K562 (cell line): ENCODE data around the gene KRTAP20-2. TPM values are rescaled to one million over a fixed set of nuclear protein-coding genes. Genes with fewer than 3 reads are reported as not detected.

ENCODE experiments used
- ATAC-seq: fragments of 200-7000 bp; cut with Tn5 transposase; 3 replicates; pipeline ENCODE4 v1.9.1; 2020; ENCODE audit warnings: moderate library complexity
- BruUV-seq: library from RNA; stranded (reverse); fragments of 400-500 nt; replicated peaks from 2 replicates; lab custom pipeline; 2021; lab: Mats Ljungman, UMichigan
- CTCF ChIA-PET: fragments of 300-600 bp; formaldehyde crosslinking; extraction: SDS; loops from one replicate; lab custom pipeline; 2021; ENCODE audit warnings: low intra/inter-chr PET ratio; lab: Yijun Ruan, JAX
- POLR2A ChIA-PET: fragments of 300-600, 350-650 bp; sonication (Branson Sonifier 250); formaldehyde crosslinking; extraction: SDS; loops from one replicate; lab custom pipeline; 2021; ENCODE audit warnings: antibody characterized with exemption, inconsistent platforms; lab: Yijun Ruan, JAX
- DNase-seq, 4 experiments: peaks; one replicate each; pipeline versions ENCODE4 v3.0.0 to v3.0.0-alpha.2; 2011 to 2018; ENCODE audit warnings: low spot score in 3 of 4, mixed read lengths in 3 of 4; ENCODE audit errors: extremely low read depth in 1 of 4
- FAIRE-seq: peaks from 2 replicates; lab custom pipeline; 2011; peaks lifted over from hg19 to GRCh38; lab: Jason Lieb, UNC
- H2AFZ ChIP-seq: 2 replicates; pipeline ENCODE4 v1.6.0; 2011; ENCODE audit warnings: low read depth, low read length, control low read depth, inconsistent platforms
- H3K27ac ChIP-seq: fragments of 200-600 bp; 3 replicates; pipeline ENCODE4 v1.8.0; 2011; ENCODE audit warnings: low read depth, mild to moderate bottlenecking, control low read depth, inconsistent platforms, low read length, moderate library complexity, mixed read lengths; ENCODE audit errors: extremely low read depth
- H3K27me3 ChIP-seq, 2 experiments: fragments of 300-600 bp in 1 of 2; 2 replicates in 1 of 2; 3 replicates in 1 of 2; pipeline versions ENCODE4 v1.6.0 to v1.8.0; 2011; ENCODE audit warnings: inconsistent platforms in 2 of 2, low read length in 2 of 2, mild to moderate bottlenecking in 1 of 2, mixed read lengths in 1 of 2, moderate library complexity in 1 of 2; ENCODE audit not compliant: control insufficient read depth in 2 of 2, insufficient read depth in 2 of 2
- H3K36me3 ChIP-seq: fragments of 300-600 bp; 3 replicates; pipeline ENCODE4 v1.8.0; 2011; ENCODE audit warnings: mild to moderate bottlenecking, low read length, inconsistent platforms; ENCODE audit not compliant: control insufficient read depth, insufficient read depth
- H3K4me1 ChIP-seq, 2 experiments: fragments of 200-600 bp in 1 of 2; replicated peaks in 1 of 2; 2 replicates in 1 of 2; 3 replicates in 1 of 2; pipeline versions ENCODE4 v1.5.1 to v1.8.0; 2011; ENCODE audit warnings: inconsistent platforms in 2 of 2, low read length in 2 of 2, mild to moderate bottlenecking in 1 of 2, mixed read lengths in 1 of 2, moderate library complexity in 1 of 2; ENCODE audit not compliant: control insufficient read depth in 2 of 2, insufficient read depth in 2 of 2
- H3K4me2 ChIP-seq: 2 replicates; pipeline ENCODE4 v1.6.1; 2011; ENCODE audit warnings: low read length, control low read depth, inconsistent platforms, mixed read lengths; ENCODE audit not compliant: insufficient read depth
- H3K4me3 ChIP-seq: fragments of 200-600 bp; sonication (generic), shearing (Covaris generic); 2 replicates; pipeline ENCODE4 v1.5.1; 2016; ENCODE audit warnings: control low read depth, inconsistent platforms
- H3K79me2 ChIP-seq: fragments of 200-600 bp; 3 replicates; pipeline ENCODE4 v1.8.0; 2011; ENCODE audit warnings: low read length, inconsistent platforms; ENCODE audit not compliant: control insufficient read depth, insufficient read depth
- H3K9ac ChIP-seq, 2 experiments: 2 replicates each; pipeline versions ENCODE4 v1.6.0 to v1.6.1; 2011; ENCODE audit warnings: low read depth in 2 of 2, low read length in 2 of 2, control low read depth in 1 of 2, inconsistent platforms in 1 of 2, mild to moderate bottlenecking in 1 of 2, mixed read lengths in 1 of 2; ENCODE audit not compliant: insufficient read depth in 1 of 2
- H3K9me1 ChIP-seq: one replicate; pipeline ENCODE4 v1.6.0; 2011; ENCODE audit warnings: inconsistent platforms, mild to moderate bottlenecking, low read length, moderate library complexity; ENCODE audit not compliant: control insufficient read depth, insufficient read depth
- H3K9me3 ChIP-seq: replicated peaks from 2 replicates; pipeline ENCODE4 v1.5.1; 2011; ENCODE audit warnings: low read depth, low read length, inconsistent platforms; ENCODE audit not compliant: control insufficient read depth, insufficient read depth
- H4K20me1 ChIP-seq: replicated peaks from 2 replicates; pipeline ENCODE4 v1.6.1; 2011; ENCODE audit warnings: low read length, inconsistent platforms, mixed read lengths; ENCODE audit not compliant: control insufficient read depth, insufficient read depth
- ARHGAP35 ChIP-seq: fragments of 450-650 bp; IDR thresholded peaks from 2 replicates; pipeline ENCODE4 v1.6.1; 2018; ENCODE audit not compliant: partially characterized antibody
- ATF1 ChIP-seq, 2 experiments: fragments of 450-650 bp in 1 of 2; IDR thresholded peaks; 2 replicates each; pipeline ENCODE4 v1.6.1; 2016; ENCODE audit warnings: missing compliant biosample characterization in 1 of 2, missing genetic modification characterization in 1 of 2
- GTF3C2 ChIP-seq: IDR thresholded peaks from 3 replicates; pipeline ENCODE4 v1.6.1; 2011; ENCODE audit warnings: borderline replicate concordance, mild to moderate bottlenecking, moderate library complexity; ENCODE audit not compliant: insufficient read length; ENCODE audit errors: extremely low read depth
- IRF2 ChIP-seq: sonication (generic); formaldehyde crosslinking; IDR thresholded peaks from 2 replicates; pipeline ENCODE4 v1.8.1; 2022; ENCODE audit warnings: mild to moderate bottlenecking, missing genetic modification reagents
- LEF1 ChIP-seq: fragments of 450-650 bp; IDR thresholded peaks from 2 replicates; pipeline ENCODE4 v1.6.1; 2016; ENCODE audit warnings: mild to moderate bottlenecking
- MYC ChIP-seq, 2 experiments: fragments of 250-450 bp in 1 of 2; sonication (Bioruptor Pico) in 1 of 2; IDR thresholded peaks; 2 replicates each; pipeline versions ENCODE4 v1.5.1 to v1.6.1; 2012 to 2021; ENCODE audit warnings: low read depth in 2 of 2, borderline replicate concordance in 1 of 2, improper control_type of control experiment in 1 of 2, low read length in 1 of 2, mild to moderate bottlenecking in 1 of 2, moderate library complexity in 1 of 2
- RBM25 ChIP-seq: fragments of 200-400 bp; formaldehyde crosslinking; IDR thresholded peaks from 2 replicates; pipeline ENCODE4 v1.6.1; 2018; ENCODE audit warnings: low read length, low read depth, moderate library complexity; ENCODE audit not compliant: severe bottlenecking
- SFPQ ChIP-seq: fragments of 200-400 bp; formaldehyde crosslinking; IDR thresholded peaks from 2 replicates; pipeline ENCODE4 v1.6.1; 2017; ENCODE audit warnings: mild to moderate bottlenecking, low read depth, low read length, moderate library complexity
- TAL1 ChIP-seq: fragments of 450-650 bp; IDR thresholded peaks from 2 replicates; pipeline ENCODE4 v1.6.1; 2016; ENCODE audit warnings: mild to moderate bottlenecking
- ZNF277 ChIP-seq: fragments of 250-450 bp; sonication (Bioruptor Pico); IDR thresholded peaks from 2 replicates; pipeline ENCODE4 v1.8.0; 2022; ENCODE audit warnings: inconsistent platforms, mild to moderate bottlenecking, moderate library complexity, borderline replicate concordance
- ZNF316 ChIP-seq: fragments of 450-650 bp; IDR thresholded peaks from 2 replicates; pipeline ENCODE4 v1.6.1; 2016
- WGBS: fragments of 100-300 bp; shearing (Covaris generic); methylation state at CpG from one replicate; pipeline ENCODE4 v1.1.6; 2016; ENCODE audit warnings: low coverage, mixed read lengths; ENCODE audit not compliant: insufficient coverage; ENCODE audit errors: missing lambda C conversion rate; 5-methylcytosine and 5-hydroxymethylcytosine counted together
- in situ Hi-C: fragments of 300-500 bp; cut with MboI; formaldehyde crosslinking; loops from 4 replicates; pipeline ENCODE4 v1.15.0; 2018; ENCODE audit warnings: inconsistent platforms, mixed read lengths
- intact Hi-C: fragments of 100-400 bp; cut with micrococcal nuclease; formaldehyde crosslinking; loops from 2 replicates; pipeline ENCODE4 v1.14.2; 2022
- polyA plus RNA-seq, 8 experiments: library from polyadenylated mRNA; depleted of rRNA in 4 of 8; stranded (reverse) in 5 of 8; unstranded in 3 of 8; fragments of >200 nt; fragmentation: Nextera tagmentation in 2 of 8; fragmentation: Illumina TruSeq in 1 of 8; extraction: Ambion mirVana in 2 of 8; extraction: Trizol in 1 of 8; gene quantifications; 2 replicates each; pipeline versions ENCODE4 v1.2.1 to v1.2.3, GENCODE V29; 2011 to 2014; ENCODE audit warnings: inconsistent platforms in 1 of 8, missing spikeins in 1 of 8
- total RNA-seq, 7 experiments: library from RNA; depleted of rRNA in 6 of 7; stranded (reverse); fragments of >200 nt in 6 of 7; fragmentation: Illumina TruSeq in 2 of 7; extraction: Trizol in 2 of 7; gene quantifications; 2 replicates each; pipeline versions ENCODE4 v1.2.1 to v1.2.3, GENCODE V29; 2011 to 2021; ENCODE audit warnings: low replicate concordance in 1 of 7
- TF ChIP-seq, protein P1 (sequence below): IDR thresholded peaks from 2 replicates; pipeline ENCODE4 v1.6.1; 2011; ENCODE audit warnings: borderline replicate concordance, low read depth, mild to moderate bottlenecking, moderate library complexity, low read length; ENCODE audit not compliant: insufficient read depth, poor library complexity, severe bottlenecking

Gene KRTAP20-2
- total and polyA plus RNA-seq, 9 of the 15 experiments (the other 6 are each of a cell fraction or from before 2014, with no cell fraction given), result not detected

GRCh38 chr21:30598802-30599201 lies 36.2 kb upstream of the KRTAP20-2 start, which contains the start of gene KRTAP6-2:
Gene KRTAP6-2 (minus strand): TSS chr21:30598902. CDS start chr21:30598874, 28 bp downstream.
- Histone ChIP-seq H3K9ac (no peak within 1 kb of the TSS), H3K27me3 (no peaks in the 10 kb centered on the region), H3K4me2 (no peak within 1 kb of the TSS), H3K79me2 (no peaks in the 10 kb centered on the region), H3K4me3 (no peak within 1 kb of the TSS), H3K27ac (no peak within 1 kb of the TSS), H4K20me1 (no peaks in the 10 kb centered on the region), H3K36me3 (no peaks in the 10 kb centered on the region), H3K9me1 (no peaks in the 10 kb centered on the region), H3K4me1 (no peaks in the 10 kb centered on the region), H2AFZ (no peak within 1 kb of the TSS), H3K9me3 (no peaks in the 10 kb centered on the region)
- ChIA-PET POLR2A (no interaction called here), CTCF (no interaction called here)
- no peak for FAIRE-seq
- no peak for DNase-seq
- in situ Hi-C loops (no loop called here), intact Hi-C loops (no loop called here)
- no TSS peak for BruUV-seq
- WGBS, result 0% methylated on average over 6 of the region's 6 CpGs
- no peak for ATAC-seq
- TF ChIP-seq ZNF316, result no peak
- no peak for TF ChIP-seq GTF3C2
- TF ChIP-seq, protein P1, sequence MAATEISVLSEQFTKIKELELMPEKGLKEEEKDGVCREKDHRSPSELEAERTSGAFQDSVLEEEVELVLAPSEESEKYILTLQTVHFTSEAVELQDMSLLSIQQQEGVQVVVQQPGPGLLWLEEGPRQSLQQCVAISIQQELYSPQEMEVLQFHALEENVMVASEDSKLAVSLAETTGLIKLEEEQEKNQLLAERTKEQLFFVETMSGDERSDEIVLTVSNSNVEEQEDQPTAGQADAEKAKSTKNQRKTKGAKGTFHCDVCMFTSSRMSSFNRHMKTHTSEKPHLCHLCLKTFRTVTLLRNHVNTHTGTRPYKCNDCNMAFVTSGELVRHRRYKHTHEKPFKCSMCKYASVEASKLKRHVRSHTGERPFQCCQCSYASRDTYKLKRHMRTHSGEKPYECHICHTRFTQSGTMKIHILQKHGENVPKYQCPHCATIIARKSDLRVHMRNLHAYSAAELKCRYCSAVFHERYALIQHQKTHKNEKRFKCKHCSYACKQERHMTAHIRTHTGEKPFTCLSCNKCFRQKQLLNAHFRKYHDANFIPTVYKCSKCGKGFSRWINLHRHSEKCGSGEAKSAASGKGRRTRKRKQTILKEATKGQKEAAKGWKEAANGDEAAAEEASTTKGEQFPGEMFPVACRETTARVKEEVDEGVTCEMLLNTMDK, result no peak
- no peak for TF ChIP-seq ATF1 (CRISPR knock-in tag; IDR thresholded peaks at IDR 0.05)
- TF ChIP-seq ATF1 (tag; IDR thresholded peaks at IDR 0.05), result no peak
- TF ChIP-seq ARHGAP35, result no peak
- TF ChIP-seq TAL1, result no peak
- no peak for TF ChIP-seq IRF2
- no peak for TF ChIP-seq SFPQ
- TF ChIP-seq MYC (IDR thresholded peaks at IDR 0.05; ENCODE audit: low read depth, low read length), result no peak
- TF ChIP-seq MYC (CRISPR knock-in tag; IDR thresholded peaks at IDR 0.05; ENCODE audit: borderline replicate concordance, low read depth), result no peak
- no peak for TF ChIP-seq LEF1
- no peak for TF ChIP-seq ZNF277
- TF ChIP-seq RBM25, result no peak
